Cardiac muscle cell (in vitro differentiated cells and primary cell): ENCODE results near the gene TAX1BP3. TPM values are rescaled to one million over a fixed set of nuclear protein-coding genes. Genes with fewer than 3 reads are reported as not detected.

Experiments used
- DNase-seq, 2 donors: peaks; one replicate each; pipeline versions ENCODE4 v3.0.0 to v3.0.0-alpha.2; 2010 to 2017; ENCODE audit warnings: low read depth in 1 of 2, low spot score in 1 of 2
- H3K27ac ChIP-seq: fragments of 200-600 bp; sonication (generic); 2 replicates; pipeline ENCODE4 v1.5.1; 2016
- H3K27me3 ChIP-seq: fragments of 200-600 bp; sonication (generic); 2 replicates; pipeline ENCODE4 v1.6.0; 2016; ENCODE audit warnings: control low read depth
- H3K36me3 ChIP-seq: fragments of 200-600 bp; sonication (generic); 2 replicates; pipeline ENCODE4 v1.5.1; 2016; ENCODE audit warnings: control low read depth
- H3K4me1 ChIP-seq: fragments of 200-600 bp; sonication (generic); 2 replicates; pipeline ENCODE4 v1.8.1; 2017; ENCODE audit warnings: low read depth, mild to moderate bottlenecking, mixed run types
- H3K4me3 ChIP-seq: fragments of 200-600 bp; sonication (generic); 2 replicates; pipeline ENCODE4 v1.5.1; 2016; ENCODE audit warnings: mild to moderate bottlenecking
- H3K9me3 ChIP-seq: fragments of 200-600 bp; sonication (generic); 2 replicates; pipeline ENCODE4 v1.5.1; 2017; ENCODE audit warnings: low read depth, mild to moderate bottlenecking, control low read depth
- polyA plus RNA-seq: library from polyadenylated mRNA; unstranded; fragments of >200 nt; fragmentation: Nextera tagmentation; extraction: Ambion mirVana; gene quantifications from 2 replicates; pipeline ENCODE4 v1.2.1, GENCODE V29; 2016
- total RNA-seq: library from RNA; depleted of rRNA; stranded (reverse); fragments of >200 nt; gene quantifications from 2 replicates; pipeline ENCODE4 v1.2.3, GENCODE V29; 2016
- TF ChIP-seq, protein P1 (sequence below): IDR thresholded peaks from 2 replicates; pipeline ENCODE4 v1.5.1; 2012; ENCODE audit warnings: low read depth, mild to moderate bottlenecking, low read length

The TAX1BP3 gene
- total and polyA plus RNA-seq, 2 experiments from 2014 or later, result 141 to 286 TPM

GRCh38 chr17:3660311-3660891, 8.0 kb downstream of the TAX1BP3 start:
- H3K36me3 ChIP-seq, result peaks cover 6% of the 10 kb centered on the region
- DNase-seq, result peak in 1 of 2 donors; percentile 56
- H3K27me3 ChIP-seq, result no peaks in the 10 kb centered on the region
- no peaks in the 10 kb centered on the region for H3K9me3 ChIP-seq
- peak overlapping the region; percentile 88 for H3K27ac ChIP-seq
- H3K4me3 ChIP-seq, result no peak overlapping the region
- peaks cover 23% of the 10 kb centered on the region for H3K4me1 ChIP-seq
- TF ChIP-seq, protein P1, sequence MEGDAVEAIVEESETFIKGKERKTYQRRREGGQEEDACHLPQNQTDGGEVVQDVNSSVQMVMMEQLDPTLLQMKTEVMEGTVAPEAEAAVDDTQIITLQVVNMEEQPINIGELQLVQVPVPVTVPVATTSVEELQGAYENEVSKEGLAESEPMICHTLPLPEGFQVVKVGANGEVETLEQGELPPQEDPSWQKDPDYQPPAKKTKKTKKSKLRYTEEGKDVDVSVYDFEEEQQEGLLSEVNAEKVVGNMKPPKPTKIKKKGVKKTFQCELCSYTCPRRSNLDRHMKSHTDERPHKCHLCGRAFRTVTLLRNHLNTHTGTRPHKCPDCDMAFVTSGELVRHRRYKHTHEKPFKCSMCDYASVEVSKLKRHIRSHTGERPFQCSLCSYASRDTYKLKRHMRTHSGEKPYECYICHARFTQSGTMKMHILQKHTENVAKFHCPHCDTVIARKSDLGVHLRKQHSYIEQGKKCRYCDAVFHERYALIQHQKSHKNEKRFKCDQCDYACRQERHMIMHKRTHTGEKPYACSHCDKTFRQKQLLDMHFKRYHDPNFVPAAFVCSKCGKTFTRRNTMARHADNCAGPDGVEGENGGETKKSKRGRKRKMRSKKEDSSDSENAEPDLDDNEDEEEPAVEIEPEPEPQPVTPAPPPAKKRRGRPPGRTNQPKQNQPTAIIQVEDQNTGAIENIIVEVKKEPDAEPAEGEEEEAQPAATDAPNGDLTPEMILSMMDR, result no peak

GRCh38 chr17:3659541-3660111, 8.8 kb downstream of the TAX1BP3 start:
- TF ChIP-seq, protein P1, result peak; percentile 26
- peak; percentile 27 to 96 for DNase-seq
- no peaks in the 10 kb centered on the region for H3K27me3 ChIP-seq
- no peak overlapping the region for H3K4me3 ChIP-seq
- H3K36me3 ChIP-seq, result peaks cover 3% of the 10 kb centered on the region
- peak overlapping the region; percentile 88 for H3K27ac ChIP-seq
- no peaks in the 10 kb centered on the region for H3K9me3 ChIP-seq
- H3K4me1 ChIP-seq, result peaks cover 23% of the 10 kb centered on the region

DNA sequence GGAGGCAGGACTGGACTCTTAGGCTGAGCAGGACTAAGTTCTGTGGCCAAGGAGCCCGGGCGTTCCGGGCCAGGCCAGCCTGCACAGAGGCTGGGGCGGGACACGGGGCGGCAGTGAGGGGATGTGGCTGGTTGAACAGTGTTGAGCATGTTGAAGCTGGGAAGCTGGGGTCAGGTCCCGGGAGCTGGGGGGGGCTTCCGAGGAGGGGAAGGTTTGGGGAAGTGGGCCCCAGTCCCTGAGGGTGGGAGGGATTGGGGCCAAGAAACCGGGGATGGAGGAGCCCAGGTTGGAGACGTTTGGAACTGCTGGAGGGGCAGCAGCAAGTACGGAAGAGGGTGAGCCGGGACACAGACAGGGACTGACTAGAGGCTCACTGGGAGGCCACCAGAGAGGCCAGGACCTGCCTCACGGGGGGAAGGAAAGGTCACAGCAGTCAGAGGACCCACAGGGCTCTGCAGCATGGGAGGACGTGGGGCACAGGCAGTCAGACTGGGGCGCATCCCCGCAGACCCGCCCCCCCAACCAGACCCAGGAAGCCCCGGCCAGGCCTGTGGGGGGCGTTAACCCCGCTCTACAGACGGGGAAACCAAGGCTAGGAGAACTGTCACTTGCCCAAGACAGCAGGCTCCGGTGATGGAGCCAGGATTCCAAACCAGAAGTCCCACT, 9.5 kb downstream of the TAX1BP3 start:
- no peaks in the 10 kb centered on the region for H3K9me3 ChIP-seq
- TF ChIP-seq, protein P1, result no peak
- peak overlapping the region; percentile 88 for H3K27ac ChIP-seq
- no peaks in the 10 kb centered on the region for H3K27me3 ChIP-seq
- DNase-seq, result no peak
- peaks cover 23% of the 10 kb centered on the region for H3K4me1 ChIP-seq
- H3K36me3 ChIP-seq, result no peaks in the 10 kb centered on the region
- H3K4me3 ChIP-seq, result no peak overlapping the region

- no peak for DNase-seq
Observed at GRCh38 chr17:3657874-3658783, 10.2 kb downstream of the TAX1BP3 start.

GRCh38 chr17:3657588-3657869, 10.8 kb downstream of the TAX1BP3 start:
- no peak for DNase-seq
- no peaks in the 10 kb centered on the region for H3K36me3 ChIP-seq
- no peaks in the 10 kb centered on the region for H3K9me3 ChIP-seq
- no peak overlapping the region for H3K4me3 ChIP-seq
- peaks cover 23% of the 10 kb centered on the region for H3K4me1 ChIP-seq
- TF ChIP-seq, protein P1, result no peak
- no peak overlapping the region for H3K27ac ChIP-seq
- H3K27me3 ChIP-seq, result no peaks in the 10 kb centered on the region

More at GRCh38 chr17:3657874-3658783, 10.2 kb downstream of the TAX1BP3 start:
- TF ChIP-seq, protein P1, result no peak
- Histone ChIP-seq H3K27me3 (no peaks in the 10 kb centered on the region), H3K27ac (peak overlapping the region; percentile 88), H3K4me1 (peaks cover 23% of the 10 kb centered on the region), H3K36me3 (no peaks in the 10 kb centered on the region), H3K4me3 (no peak overlapping the region), H3K9me3 (no peaks in the 10 kb centered on the region)
